WI38 (cell line): ENCODE results near the gene STK39.

Experiments
- H3K4me3 ChIP-seq: 2 replicates; pipeline ENCODE4 v1.5.1; 2011; ENCODE audit warnings: low read depth, mild to moderate bottlenecking, control low read depth, low read length
- TF ChIP-seq, protein P1 (sequence below): IDR thresholded peaks from 2 replicates; pipeline ENCODE4 v1.5.1; 2012; ENCODE audit warnings: low read depth, mild to moderate bottlenecking, control low read depth, low read length

STK39 gene

DNA sequence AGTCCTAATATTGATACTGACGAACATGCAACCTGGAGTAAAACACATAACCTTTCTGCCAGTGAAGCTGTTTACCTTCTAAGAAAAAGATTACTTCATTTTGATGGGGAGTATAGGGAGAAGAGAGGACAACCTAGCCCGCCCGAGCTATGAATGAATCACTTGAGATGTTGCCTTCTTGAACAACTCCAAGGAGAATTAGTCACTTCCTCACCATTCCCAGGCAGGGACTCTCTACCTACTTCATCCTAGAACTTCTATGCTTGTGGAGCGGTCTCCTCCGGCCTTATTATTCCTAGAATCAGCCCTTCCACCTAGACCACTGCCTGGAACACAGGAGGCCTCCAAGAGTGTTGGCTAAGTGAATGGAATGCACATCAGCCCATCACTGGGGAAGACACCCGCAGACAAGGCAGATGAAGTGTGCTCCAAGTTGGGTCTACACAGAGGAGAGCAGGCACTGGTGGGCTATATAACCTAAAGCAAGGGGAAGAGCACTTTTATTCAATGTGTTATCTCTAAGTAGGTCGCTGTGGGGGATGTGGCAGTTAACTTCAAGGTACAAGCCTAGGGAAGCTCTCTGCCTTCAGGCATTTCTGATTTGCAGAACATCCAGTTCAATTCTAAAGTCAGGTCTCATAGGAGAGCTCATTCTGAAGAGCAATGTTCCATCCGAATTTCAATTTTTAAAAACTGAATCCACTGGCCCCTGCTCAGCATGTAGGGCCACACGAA, 57.4 kb downstream of the STK39 start:
- no peak overlapping the region for H3K4me3 ChIP-seq
- TF ChIP-seq, protein P1, sequence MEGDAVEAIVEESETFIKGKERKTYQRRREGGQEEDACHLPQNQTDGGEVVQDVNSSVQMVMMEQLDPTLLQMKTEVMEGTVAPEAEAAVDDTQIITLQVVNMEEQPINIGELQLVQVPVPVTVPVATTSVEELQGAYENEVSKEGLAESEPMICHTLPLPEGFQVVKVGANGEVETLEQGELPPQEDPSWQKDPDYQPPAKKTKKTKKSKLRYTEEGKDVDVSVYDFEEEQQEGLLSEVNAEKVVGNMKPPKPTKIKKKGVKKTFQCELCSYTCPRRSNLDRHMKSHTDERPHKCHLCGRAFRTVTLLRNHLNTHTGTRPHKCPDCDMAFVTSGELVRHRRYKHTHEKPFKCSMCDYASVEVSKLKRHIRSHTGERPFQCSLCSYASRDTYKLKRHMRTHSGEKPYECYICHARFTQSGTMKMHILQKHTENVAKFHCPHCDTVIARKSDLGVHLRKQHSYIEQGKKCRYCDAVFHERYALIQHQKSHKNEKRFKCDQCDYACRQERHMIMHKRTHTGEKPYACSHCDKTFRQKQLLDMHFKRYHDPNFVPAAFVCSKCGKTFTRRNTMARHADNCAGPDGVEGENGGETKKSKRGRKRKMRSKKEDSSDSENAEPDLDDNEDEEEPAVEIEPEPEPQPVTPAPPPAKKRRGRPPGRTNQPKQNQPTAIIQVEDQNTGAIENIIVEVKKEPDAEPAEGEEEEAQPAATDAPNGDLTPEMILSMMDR: no peak

DNA sequence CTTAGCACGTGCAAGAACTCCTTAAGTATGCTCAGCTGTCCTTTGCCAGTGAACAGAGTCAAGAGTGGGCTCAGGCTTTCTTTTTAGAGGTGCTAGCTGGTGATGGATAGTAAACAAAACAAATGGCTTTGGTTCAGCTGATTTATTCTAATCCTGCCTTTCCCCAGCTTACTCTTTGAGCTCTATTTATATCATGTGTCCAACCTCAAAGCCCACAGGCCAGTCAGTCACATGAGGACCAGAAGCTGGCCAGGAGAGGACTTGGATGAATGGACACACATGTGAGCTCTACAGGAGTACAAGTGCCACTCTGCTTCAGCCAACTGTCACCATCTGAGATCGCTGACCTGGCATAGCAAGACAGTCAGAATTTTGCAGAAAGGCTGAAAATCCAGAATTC, 59.4 kb downstream of the STK39 start:
- no peak overlapping the region for H3K4me3 ChIP-seq
- TF ChIP-seq, protein P1: no peak

- H3K4me3 ChIP-seq: no peak overlapping the region
- TF ChIP-seq, protein P1: no peak
These were observed 60.9 kb downstream of the STK39 start for GRCh38 chr2:168186452-168186851.

GRCh38 chr2:168185583-168186274, 61.7 kb downstream of the STK39 start:
- no peak overlapping the region for H3K4me3 ChIP-seq
- TF ChIP-seq, protein P1: no peak

- TF ChIP-seq, protein P1: no peak
- H3K4me3 ChIP-seq: no peak overlapping the region
These were observed 62.5 kb downstream of the STK39 start for GRCh38 chr2:168184681-168185513.

DNA sequence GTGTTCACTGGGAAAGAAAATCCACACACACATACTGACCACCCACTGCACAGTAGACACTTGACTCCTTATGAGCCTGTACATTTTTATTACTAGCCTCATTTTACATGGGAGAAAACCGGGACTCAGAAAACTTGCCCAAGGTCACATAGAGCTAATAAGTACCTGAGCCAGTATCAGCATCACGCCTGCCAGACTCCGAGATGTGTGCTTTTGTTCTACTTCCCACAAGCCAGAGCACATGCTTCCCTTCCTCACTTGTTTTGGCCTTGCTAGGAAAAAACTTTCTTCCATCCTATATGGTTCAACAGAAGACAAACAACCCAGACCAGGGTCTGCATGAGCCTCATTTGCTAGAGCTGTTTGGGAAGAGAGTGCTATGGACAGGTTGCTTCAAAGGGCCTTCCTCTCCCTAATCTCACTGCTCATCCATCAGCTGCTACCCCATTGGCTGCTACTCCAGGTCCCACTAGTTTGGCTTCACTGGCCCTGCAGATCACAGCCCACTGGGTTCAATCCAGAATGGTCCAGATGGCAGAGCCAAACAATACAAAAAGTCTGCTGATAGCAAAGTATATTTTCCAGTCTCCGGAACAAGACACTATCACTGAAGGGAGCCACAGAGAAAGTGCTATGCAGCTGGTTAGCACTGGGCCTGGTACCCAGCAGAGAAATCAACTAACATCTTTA, 63.9 kb downstream of the STK39 start:
- H3K4me3 ChIP-seq: no peak overlapping the region
- TF ChIP-seq, protein P1: no peak
